Liver (tissue), 9 donors: ENCODE results near the gene BAHD1. TPM values are rescaled to one million over a fixed set of nuclear protein-coding genes. Genes with fewer than 3 reads are reported as not detected.

ENCODE experiments used
- DNase-seq: peaks from one replicate; pipeline ENCODE4 v3.0.0-alpha.2; 2017; ENCODE audit warnings: low spot score
- H3K27ac ChIP-seq, 2 donors: one replicate each; pipeline ENCODE4 v1.7.0; 2013; ENCODE audit warnings: inconsistent platforms in 2 of 2, low read length in 2 of 2, control low read depth in 1 of 2, low read depth in 1 of 2, mild to moderate bottlenecking in 1 of 2
- H3K27me3 ChIP-seq, 4 donors: one replicate each; pipeline versions ENCODE4 v1.6.1 to v1.7.0; 2013; ENCODE audit warnings: low read length in 3 of 4, inconsistent platforms in 1 of 4, mild to moderate bottlenecking in 1 of 4, moderate library complexity in 1 of 4; ENCODE audit not compliant: control insufficient read depth in 4 of 4, insufficient read depth in 4 of 4
- H3K36me3 ChIP-seq, 4 donors: one replicate each; pipeline versions ENCODE4 v1.6.1 to v1.7.0; 2013; ENCODE audit warnings: low read length in 3 of 4, mild to moderate bottlenecking in 3 of 4, low read depth in 1 of 4, moderate library complexity in 1 of 4; ENCODE audit not compliant: control insufficient read depth in 4 of 4, insufficient read depth in 3 of 4
- H3K4me1 ChIP-seq, 4 donors: one replicate each; pipeline versions ENCODE4 v1.6.1 to v1.7.0; 2013; ENCODE audit warnings: low read length in 3 of 4, mild to moderate bottlenecking in 3 of 4, moderate library complexity in 1 of 4; ENCODE audit not compliant: control insufficient read depth in 4 of 4, insufficient read depth in 4 of 4
- H3K4me3 ChIP-seq, 3 donors: one replicate each; pipeline versions ENCODE4 v1.6.1 to v1.7.0; 2013; ENCODE audit warnings: low read length in 3 of 3, control low read depth in 1 of 3, low read depth in 1 of 3, mild to moderate bottlenecking in 1 of 3
- H3K9ac ChIP-seq, 2 donors: one replicate each; pipeline ENCODE4 v1.7.0; 2013; ENCODE audit warnings: low read length in 2 of 2, mild to moderate bottlenecking in 2 of 2, moderate library complexity in 2 of 2, control low read depth in 1 of 2, low read depth in 1 of 2
- H3K9me3 ChIP-seq, 4 donors: one replicate each; pipeline versions ENCODE4 v1.6.1 to v1.7.0; 2013; ENCODE audit warnings: low read length in 3 of 4; ENCODE audit not compliant: control insufficient read depth in 4 of 4
- EGR1 ChIP-seq, 2 donors: IDR thresholded peaks; 2 replicates each; pipeline ENCODE4 v1.6.1; 2016 to 2018; ENCODE audit warnings: antibody characterized with exemption in 2 of 2, low read depth in 2 of 2
- FOXA1 ChIP-seq: IDR thresholded peaks from 2 replicates; pipeline ENCODE4 v1.6.1; 2016; ENCODE audit warnings: antibody characterized with exemption
- GABPA ChIP-seq, 2 donors: IDR thresholded peaks in 1 of 2; conservative IDR thresholded peaks in 1 of 2; 2 replicates each; pipeline ENCODE4 v1.6.1; 2016; ENCODE audit warnings: antibody characterized with exemption in 2 of 2, mild to moderate bottlenecking in 1 of 2, moderate library complexity in 1 of 2
- HNF4A ChIP-seq, 2 donors: conservative IDR thresholded peaks; 2 replicates each; pipeline ENCODE4 v1.6.1; 2016; ENCODE audit warnings: antibody characterized with exemption in 2 of 2, mild to moderate bottlenecking in 2 of 2
- HNF4G ChIP-seq: IDR thresholded peaks from 2 replicates; pipeline ENCODE4 v1.6.1; 2016; ENCODE audit warnings: antibody characterized with exemption
- JUND ChIP-seq, 2 donors: IDR thresholded peaks; 2 replicates each; pipeline ENCODE4 v1.6.1; 2016; ENCODE audit warnings: antibody characterized with exemption in 2 of 2
- NR2F2 ChIP-seq: IDR thresholded peaks from 2 replicates; pipeline ENCODE4 v1.6.1; 2016; ENCODE audit warnings: antibody characterized with exemption
- RXRA ChIP-seq, 2 donors: IDR thresholded peaks; 2 replicates each; pipeline ENCODE4 v1.6.1; 2017 to 2018; ENCODE audit warnings: antibody characterized with exemption in 2 of 2, mild to moderate bottlenecking in 1 of 2
- SP1 ChIP-seq: IDR thresholded peaks from 2 replicates; pipeline ENCODE4 v1.6.1; 2018; ENCODE audit warnings: antibody characterized with exemption, mild to moderate bottlenecking
- TAF1 ChIP-seq: conservative IDR thresholded peaks from 2 replicates; pipeline ENCODE4 v1.6.1; 2016; ENCODE audit warnings: antibody characterized with exemption, mild to moderate bottlenecking
- YY1 ChIP-seq: IDR thresholded peaks from 2 replicates; pipeline ENCODE4 v1.6.1; 2016; ENCODE audit warnings: antibody characterized with exemption, mild to moderate bottlenecking
- WGBS: extraction: QIAGEN DNeasy Blood & Tissue Kit; methylation state at CpG from one replicate; pipeline ENCODE4 v1.1.7; 2013; 5-methylcytosine and 5-hydroxymethylcytosine counted together
- polyA plus RNA-seq, 2 donors: library from polyadenylated mRNA; stranded (reverse) in 1 of 2; unstranded in 1 of 2; fragments of 200-250 nt in 1 of 2; fragments of >200 nt in 1 of 2; fragmentation: Nextera tagmentation in 1 of 2; extraction: Ambion mirVana in 1 of 2; gene quantifications; one replicate each; pipeline versions ENCODE4 v1.2.1 to v1.2.3, GENCODE V29; 2013 to 2015
- total RNA-seq, 2 donors: library from RNA; depleted of rRNA; stranded (reverse); fragments of >200 nt; gene quantifications; one replicate each; pipeline ENCODE4 v1.2.3, GENCODE V29; 2014
- TF ChIP-seq, protein P1 (sequence below): fragments of 150-350 bp; IDR thresholded peaks from 2 replicates; pipeline ENCODE4 v1.5.1; 2017; ENCODE audit warnings: improper control_type of control experiment, low read depth, low read length; ENCODE audit not compliant: missing input control
- TF ChIP-seq, protein P2 (sequence below): IDR thresholded peaks from 2 replicates; pipeline ENCODE4 v1.6.1; 2016; ENCODE audit warnings: antibody characterized with exemption
- TF ChIP-seq, protein P3 (sequence below): IDR thresholded peaks from 2 replicates; pipeline ENCODE4 v1.6.1; 2016; ENCODE audit warnings: antibody characterized with exemption
- donor health status: healthy.
- donor health status: healthy.
- donor health status: healthy.
- donor health status: healthy.
- donor health status: healthy.

The BAHD1 gene
- total and polyA plus RNA-seq, 4 donors: 1.8 to 8.7 (median 6.6) TPM

DNA sequence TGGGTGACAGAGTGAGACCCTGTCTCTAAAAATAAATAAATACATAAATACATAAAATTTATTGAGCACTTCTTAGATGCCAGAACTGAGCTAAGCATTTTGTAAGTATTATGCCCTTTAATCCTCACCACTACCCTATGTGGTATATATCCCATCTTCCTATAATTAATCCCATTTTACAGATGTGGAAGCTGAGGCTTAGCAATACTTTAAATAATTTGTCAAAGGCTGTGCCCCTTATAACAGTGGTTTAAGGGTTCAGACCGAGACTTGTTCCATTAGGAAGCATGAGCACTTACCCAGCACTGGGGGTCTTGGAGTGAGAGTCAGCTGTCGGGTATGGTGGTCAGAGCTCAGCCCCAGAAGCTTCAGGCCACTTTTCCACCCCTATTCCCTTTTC is 22.5 kb downstream of the BAHD1 start (continued):
- TF ChIP-seq, protein P1, sequence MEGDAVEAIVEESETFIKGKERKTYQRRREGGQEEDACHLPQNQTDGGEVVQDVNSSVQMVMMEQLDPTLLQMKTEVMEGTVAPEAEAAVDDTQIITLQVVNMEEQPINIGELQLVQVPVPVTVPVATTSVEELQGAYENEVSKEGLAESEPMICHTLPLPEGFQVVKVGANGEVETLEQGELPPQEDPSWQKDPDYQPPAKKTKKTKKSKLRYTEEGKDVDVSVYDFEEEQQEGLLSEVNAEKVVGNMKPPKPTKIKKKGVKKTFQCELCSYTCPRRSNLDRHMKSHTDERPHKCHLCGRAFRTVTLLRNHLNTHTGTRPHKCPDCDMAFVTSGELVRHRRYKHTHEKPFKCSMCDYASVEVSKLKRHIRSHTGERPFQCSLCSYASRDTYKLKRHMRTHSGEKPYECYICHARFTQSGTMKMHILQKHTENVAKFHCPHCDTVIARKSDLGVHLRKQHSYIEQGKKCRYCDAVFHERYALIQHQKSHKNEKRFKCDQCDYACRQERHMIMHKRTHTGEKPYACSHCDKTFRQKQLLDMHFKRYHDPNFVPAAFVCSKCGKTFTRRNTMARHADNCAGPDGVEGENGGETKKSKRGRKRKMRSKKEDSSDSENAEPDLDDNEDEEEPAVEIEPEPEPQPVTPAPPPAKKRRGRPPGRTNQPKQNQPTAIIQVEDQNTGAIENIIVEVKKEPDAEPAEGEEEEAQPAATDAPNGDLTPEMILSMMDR: no peak
- TF ChIP-seq GABPA (IDR thresholded peaks at IDR 0.05 in 1 of 2, conservative IDR thresholded peaks at IDR 0.05 in 1 of 2) (no peak), TAF1 (no peak)

DNA sequence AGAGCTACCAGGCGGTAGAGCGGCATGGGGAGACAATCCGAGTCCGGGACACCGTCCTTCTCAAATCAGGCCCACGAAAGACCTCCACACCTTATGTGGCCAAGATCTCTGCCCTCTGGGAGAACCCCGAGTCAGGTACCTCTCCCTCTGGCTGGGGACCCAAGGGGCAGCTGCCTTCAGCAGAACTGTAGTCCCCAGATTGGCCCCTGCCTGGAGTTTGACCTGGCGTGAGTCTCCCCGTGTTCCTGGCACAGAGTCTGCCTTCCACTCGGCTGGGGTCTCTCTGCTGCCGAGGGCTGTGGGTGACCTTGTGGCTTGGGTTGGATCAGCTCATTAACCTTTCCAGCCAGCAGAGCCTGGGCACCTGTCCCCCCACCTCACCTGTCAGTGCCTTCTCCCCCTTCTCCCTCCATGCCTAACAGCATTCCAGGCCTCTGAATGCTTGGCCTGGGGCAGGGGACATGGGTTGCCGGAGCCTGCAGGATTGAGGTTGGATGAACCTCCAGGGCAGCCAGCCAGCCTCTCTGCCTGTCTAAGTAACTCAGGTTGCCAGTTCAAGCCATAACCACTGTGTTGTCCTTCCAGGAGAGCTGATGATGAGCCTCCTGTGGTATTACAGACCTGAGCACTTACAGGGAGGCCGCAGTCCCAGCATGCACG is 23.3 kb downstream of the BAHD1 start:
- DNase-seq: no peak
- no peak overlapping the region for H3K9ac ChIP-seq
- 86% methylated on average over 14 of the region's 14 CpGs for WGBS
- no peak overlapping the region for H3K27ac ChIP-seq
- H3K4me1 ChIP-seq: no peaks in the 10 kb centered on the region
- H3K27me3 ChIP-seq: no peaks in the 10 kb centered on the region
- no peaks in the 10 kb centered on the region for H3K9me3 ChIP-seq
- TF ChIP-seq HNF4G (no peak), HNF4A (conservative IDR thresholded peaks at IDR 0.05) (no peak), NR2F2 (no peak), GABPA (IDR thresholded peaks at IDR 0.05 in 1 of 2, conservative IDR thresholded peaks at IDR 0.05 in 1 of 2) (no peak), YY1 (no peak), EGR1 (IDR thresholded peaks at IDR 0.05; ENCODE audit: low read depth in 2 of 2) (no peak), FOXA1 (no peak), JUND (IDR thresholded peaks at IDR 0.05) (no peak), RXRA (IDR thresholded peaks at IDR 0.05) (no peak), SP1 (no peak)
- TF ChIP-seq, protein P2, sequence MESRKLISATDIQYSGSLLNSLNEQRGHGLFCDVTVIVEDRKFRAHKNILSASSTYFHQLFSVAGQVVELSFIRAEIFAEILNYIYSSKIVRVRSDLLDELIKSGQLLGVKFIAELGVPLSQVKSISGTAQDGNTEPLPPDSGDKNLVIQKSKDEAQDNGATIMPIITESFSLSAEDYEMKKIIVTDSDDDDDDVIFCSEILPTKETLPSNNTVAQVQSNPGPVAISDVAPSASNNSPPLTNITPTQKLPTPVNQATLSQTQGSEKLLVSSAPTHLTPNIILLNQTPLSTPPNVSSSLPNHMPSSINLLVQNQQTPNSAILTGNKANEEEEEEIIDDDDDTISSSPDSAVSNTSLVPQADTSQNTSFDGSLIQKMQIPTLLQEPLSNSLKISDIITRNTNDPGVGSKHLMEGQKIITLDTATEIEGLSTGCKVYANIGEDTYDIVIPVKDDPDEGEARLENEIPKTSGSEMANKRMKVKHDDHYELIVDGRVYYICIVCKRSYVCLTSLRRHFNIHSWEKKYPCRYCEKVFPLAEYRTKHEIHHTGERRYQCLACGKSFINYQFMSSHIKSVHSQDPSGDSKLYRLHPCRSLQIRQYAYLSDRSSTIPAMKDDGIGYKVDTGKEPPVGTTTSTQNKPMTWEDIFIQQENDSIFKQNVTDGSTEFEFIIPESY: no peak
- TF ChIP-seq, protein P1: no peak
- TF ChIP-seq, protein P3, sequence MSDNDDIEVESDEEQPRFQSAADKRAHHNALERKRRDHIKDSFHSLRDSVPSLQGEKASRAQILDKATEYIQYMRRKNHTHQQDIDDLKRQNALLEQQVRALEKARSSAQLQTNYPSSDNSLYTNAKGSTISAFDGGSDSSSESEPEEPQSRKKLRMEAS: no peak
- peaks cover 8 to 42% (median 10%) of the 10 kb centered on the region in 4 donors for H3K36me3 ChIP-seq
- H3K4me3 ChIP-seq: no peak overlapping the region
